Trophoblast cell (in vitro differentiated cells and primary cell): ENCODE data around the gene NFIB.

Source experiments
- DNase-seq, 2 donors: peaks; one replicate each; pipeline ENCODE4 v3.0.0-alpha.2; 2016
- H2AFZ ChIP-seq: 2 replicates; pipeline ENCODE4 v1.6.1; 2013; ENCODE audit warnings: low read length, moderate library complexity, mild to moderate bottlenecking; ENCODE audit not compliant: insufficient read depth, poor library complexity
- H2AK5ac ChIP-seq: 2 replicates; pipeline ENCODE4 v1.6.1; 2013; ENCODE audit warnings: mild to moderate bottlenecking, low read length
- H2BK120ac ChIP-seq: 2 replicates; pipeline ENCODE4 v1.6.1; 2013; ENCODE audit warnings: low read length, mild to moderate bottlenecking, moderate library complexity; ENCODE audit not compliant: insufficient read depth, poor library complexity
- H2BK12ac ChIP-seq: 2 replicates; pipeline ENCODE4 v1.6.1; 2013; ENCODE audit warnings: mild to moderate bottlenecking, low read length, moderate library complexity
- H2BK5ac ChIP-seq: 2 replicates; pipeline ENCODE4 v1.6.1; 2013; ENCODE audit warnings: low read length, low read depth, moderate library complexity, mild to moderate bottlenecking; ENCODE audit not compliant: poor library complexity
- H3K14ac ChIP-seq: 2 replicates; pipeline ENCODE4 v1.6.1; 2013; ENCODE audit warnings: mild to moderate bottlenecking, low read length
- H3K18ac ChIP-seq: 2 replicates; pipeline ENCODE4 v1.6.1; 2013; ENCODE audit warnings: mild to moderate bottlenecking, low read length
- H3K23ac ChIP-seq: 2 replicates; pipeline ENCODE4 v1.6.1; 2013; ENCODE audit warnings: low read length
- H3K27ac ChIP-seq: 2 replicates; pipeline ENCODE4 v1.5.1; 2013; ENCODE audit warnings: low read depth, mild to moderate bottlenecking, inconsistent platforms, low read length, moderate library complexity
- H3K27me3 ChIP-seq: 2 replicates; pipeline ENCODE4 v1.6.1; 2013; ENCODE audit warnings: inconsistent platforms, mild to moderate bottlenecking, low read length, moderate library complexity; ENCODE audit not compliant: insufficient read depth
- H3K36me3 ChIP-seq, 2 experiments: 1 replicate in 1 of 2; 2 replicates in 1 of 2; pipeline ENCODE4 v1.6.1; 2013; ENCODE audit warnings: low read length in 2 of 2, mild to moderate bottlenecking in 2 of 2, moderate library complexity in 1 of 2; ENCODE audit not compliant: insufficient read depth in 2 of 2, control insufficient read depth in 1 of 2
- H3K4ac ChIP-seq: 2 replicates; pipeline ENCODE4 v1.6.1; 2013; ENCODE audit warnings: low read depth, mild to moderate bottlenecking, low read length, moderate library complexity
- H3K4me1 ChIP-seq, 2 experiments: 1 replicate in 1 of 2; 2 replicates in 1 of 2; pipeline ENCODE4 v1.6.1; 2013; ENCODE audit warnings: low read length in 2 of 2, mild to moderate bottlenecking in 2 of 2, moderate library complexity in 1 of 2; ENCODE audit not compliant: insufficient read depth in 2 of 2, control insufficient read depth in 1 of 2
- H3K4me2 ChIP-seq: 2 replicates; pipeline ENCODE4 v1.6.1; 2013; ENCODE audit warnings: inconsistent platforms, mild to moderate bottlenecking, low read length, moderate library complexity
- H3K4me3 ChIP-seq: 2 replicates; pipeline ENCODE4 v1.5.1; 2013; ENCODE audit warnings: mild to moderate bottlenecking, low read depth, low read length, inconsistent platforms
- H3K79me1 ChIP-seq: one replicate; pipeline ENCODE4 v1.6.1; 2013; ENCODE audit warnings: low read length
- H3K79me2 ChIP-seq: 2 replicates; pipeline ENCODE4 v1.6.1; 2013; ENCODE audit warnings: low read length, mild to moderate bottlenecking; ENCODE audit not compliant: control insufficient read depth, insufficient read depth, poor library complexity
- H3K9ac ChIP-seq: 2 replicates; pipeline ENCODE4 v1.6.1; 2013; ENCODE audit warnings: mild to moderate bottlenecking, low read length
- H3K9me3 ChIP-seq: 2 replicates; pipeline ENCODE4 v1.6.1; 2013; ENCODE audit warnings: low read depth, mild to moderate bottlenecking, control low read depth, inconsistent platforms, low read length; ENCODE audit not compliant: insufficient read depth
- H4K12ac ChIP-seq: 2 replicates; pipeline ENCODE4 v1.6.1; 2013; ENCODE audit warnings: low read depth, mild to moderate bottlenecking, low read length, moderate library complexity
- H4K8ac ChIP-seq: 2 replicates; pipeline ENCODE4 v1.6.1; 2013; ENCODE audit warnings: low read depth, mild to moderate bottlenecking, low read length, moderate library complexity
- H4K91ac ChIP-seq: one replicate; pipeline ENCODE4 v1.6.1; 2013; ENCODE audit warnings: low read depth, mild to moderate bottlenecking, low read length, moderate library complexity
- WGBS: extraction: QIAGEN DNeasy Blood & Tissue Kit; methylation state at CpG from one replicate; pipeline ENCODE4 v1.1.7; 2013; ENCODE audit warnings: missing lambda C conversion rate; ENCODE audit not compliant: insufficient read length, insufficient coverage; ENCODE audit errors: extremely low coverage; 5-methylcytosine and 5-hydroxymethylcytosine counted together

Gene NFIB

GRCh38 chr9:14112226-14112625 lies 201.7 kb downstream of the NFIB start:
- DNase-seq = no peak
- H3K27ac ChIP-seq = no peak overlapping the region
- H2AK5ac ChIP-seq = no peak overlapping the region
- H4K91ac ChIP-seq = no peak overlapping the region
- WGBS = no CpG with 5 or more reads among the region's 6 CpGs
- H3K23ac ChIP-seq = no peak overlapping the region
- no peaks in the 10 kb centered on the region for H3K27me3 ChIP-seq
- H3K36me3 ChIP-seq = no peaks in the 10 kb centered on the region
- H3K79me2 ChIP-seq = no peaks in the 10 kb centered on the region
- no peaks in the 10 kb centered on the region for H3K9me3 ChIP-seq
- H3K9ac ChIP-seq = no peak overlapping the region
- H4K12ac ChIP-seq = no peak overlapping the region
- no peak overlapping the region for H2BK120ac ChIP-seq
- no peaks in the 10 kb centered on the region for H3K4me1 ChIP-seq
- no peak overlapping the region for H2AFZ ChIP-seq
- H3K14ac ChIP-seq = no peak overlapping the region
- no peak overlapping the region for H3K4ac ChIP-seq
- H2BK12ac ChIP-seq = no peak overlapping the region
- H2BK5ac ChIP-seq = no peak overlapping the region
- no peak overlapping the region for H4K8ac ChIP-seq
- H3K18ac ChIP-seq = no peak overlapping the region
- no peak overlapping the region for H3K4me3 ChIP-seq
- H3K4me2 ChIP-seq = no peak overlapping the region
- H3K79me1 ChIP-seq = no peaks in the 10 kb centered on the region

- Histone ChIP-seq H3K27me3 (no peaks in the 10 kb centered on the region), H3K9me3 (no peaks in the 10 kb centered on the region), H3K79me1 (no peaks in the 10 kb centered on the region), H3K27ac (no peak overlapping the region), H3K4me1 (no peaks in the 10 kb centered on the region), H3K18ac (no peak overlapping the region), H3K79me2 (no peaks in the 10 kb centered on the region), H3K36me3 (no peaks in the 10 kb centered on the region), H4K12ac (no peak overlapping the region), H3K9ac (no peak overlapping the region), H2BK12ac (no peak overlapping the region), H4K91ac (no peak overlapping the region), H2AK5ac (no peak overlapping the region), H3K23ac (no peak overlapping the region), H2BK5ac (no peak overlapping the region), H3K4me2 (no peak overlapping the region), H3K14ac (no peak overlapping the region), H2BK120ac (no peak overlapping the region), H2AFZ (no peak overlapping the region), H3K4ac (no peak overlapping the region), H3K4me3 (no peak overlapping the region), H4K8ac (no peak overlapping the region)
- WGBS = no CpG with 5 or more reads among the region's 1 CpG
- DNase-seq = no peak
Measured at GRCh38 chr9:14111696-14112095, 202.2 kb downstream of the NFIB start.

- Histone ChIP-seq H3K79me1 (no peaks in the 10 kb centered on the region), H3K4me1 (no peaks in the 10 kb centered on the region), H3K14ac (no peak overlapping the region), H3K9me3 (no peaks in the 10 kb centered on the region), H3K4me2 (no peak overlapping the region), H2AK5ac (no peak overlapping the region), H3K9ac (no peak overlapping the region), H4K91ac (no peak overlapping the region), H3K36me3 (no peaks in the 10 kb centered on the region), H3K27ac (no peak overlapping the region), H2BK12ac (no peak overlapping the region), H3K4me3 (no peak overlapping the region), H3K79me2 (no peaks in the 10 kb centered on the region), H2BK5ac (no peak overlapping the region), H3K4ac (no peak overlapping the region), H3K18ac (no peak overlapping the region), H2AFZ (no peak overlapping the region), H3K27me3 (no peaks in the 10 kb centered on the region), H4K8ac (no peak overlapping the region), H2BK120ac (no peak overlapping the region), H4K12ac (no peak overlapping the region), H3K23ac (no peak overlapping the region)
- peak in 1 of 2 donors; percentile 11 for DNase-seq
- WGBS = no CpG with 5 or more reads among the region's 3 CpGs
Measured at GRCh38 chr9:14107977-14108376, 206.0 kb downstream of the NFIB start.

DNA sequence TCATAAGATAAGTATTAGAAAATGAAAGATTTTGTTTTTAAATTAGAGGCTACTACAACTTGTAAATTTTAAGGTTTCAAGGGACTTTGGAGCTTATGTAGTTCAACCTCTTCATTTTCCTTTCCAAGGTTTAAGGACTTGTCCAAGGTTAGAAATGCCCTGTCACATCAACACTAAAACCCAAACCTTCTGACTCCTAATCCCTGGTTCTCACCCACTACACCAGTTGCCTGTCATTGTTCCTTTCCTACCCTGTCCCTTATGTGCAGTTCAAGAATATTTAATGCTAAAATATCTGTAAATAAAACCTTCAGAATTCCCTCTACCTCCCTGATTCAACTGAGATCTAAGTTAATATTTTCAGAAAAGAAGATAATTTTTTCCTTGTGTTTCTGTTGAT lies 206.4 kb downstream of the NFIB start:
- H3K9ac ChIP-seq = no peak overlapping the region
- H3K9me3 ChIP-seq = no peaks in the 10 kb centered on the region
- H4K91ac ChIP-seq = no peak overlapping the region
- no peak overlapping the region for H4K8ac ChIP-seq
- no peaks in the 10 kb centered on the region for H3K4me1 ChIP-seq
- H3K79me1 ChIP-seq = no peaks in the 10 kb centered on the region
- no peak overlapping the region for H2AFZ ChIP-seq
- H2AK5ac ChIP-seq = no peak overlapping the region
- no peak overlapping the region for H3K23ac ChIP-seq
- H3K79me2 ChIP-seq = no peaks in the 10 kb centered on the region
- DNase-seq = no peak
- H3K18ac ChIP-seq = no peak overlapping the region
- no peak overlapping the region for H2BK12ac ChIP-seq
- H3K4ac ChIP-seq = no peak overlapping the region
- no peak overlapping the region for H2BK5ac ChIP-seq
- no peaks in the 10 kb centered on the region for H3K27me3 ChIP-seq
- no peak overlapping the region for H3K27ac ChIP-seq
- H3K4me2 ChIP-seq = no peak overlapping the region
- H3K4me3 ChIP-seq = no peak overlapping the region
- H4K12ac ChIP-seq = no peak overlapping the region
- H3K36me3 ChIP-seq = no peaks in the 10 kb centered on the region
- no peak overlapping the region for H3K14ac ChIP-seq
- H2BK120ac ChIP-seq = no peak overlapping the region
